HG03457 (cell line): ENCODE results near the gene NCS1.
"Not testable (repeated sequence)": the region's sequence is repeated elsewhere in the genome, so short reads cannot be mapped to it uniquely, and the experiment has no call there.

ENCODE experiments used
- ATAC-seq: cut with Tn5 transposase; IDR thresholded peaks from one replicate; pipeline ENCODE4 v1.9.1; 2021; ENCODE audit warnings: moderate number of reproducible peaks; ENCODE audit not compliant: unreplicated experiment

Gene NCS1

GRCh38 chr9:130259044-130259443, 86.8 kb downstream of the NCS1 start:
- no peak for ATAC-seq

- no peak for ATAC-seq
These were observed 88.9 kb downstream of the NCS1 start for GRCh38 chr9:130260816-130261765.

- ATAC-seq: no peak
These were observed 90.0 kb downstream of the NCS1 start for GRCh38 chr9:130262061-130262745.

GRCh38 chr9:130262771-130263170, 90.6 kb downstream of the NCS1 start:
- ATAC-seq: no peak

GRCh38 chr9:130263601-130264413, 91.6 kb downstream of the NCS1 start:
- no peak for ATAC-seq

- no peak for ATAC-seq
These were observed 92.5 kb downstream of the NCS1 start for GRCh38 chr9:130264414-130265350.

- no peak for ATAC-seq
These were observed 93.4 kb downstream of the NCS1 start, which contains the start of gene HMCN2 for GRCh38 chr9:130265431-130266235. Gene HMCN2 (plus strand): TSS chr9:130265760. CDS start chr9:130265879, 119 bp downstream.

GRCh38 chr9:130266236-130267098, 94.3 kb downstream of the NCS1 start:
- ATAC-seq: no peak

- no peak for ATAC-seq
These were observed 95.7 kb downstream of the NCS1 start for GRCh38 chr9:130267930-130268329.

- ATAC-seq: no peak
These were observed 96.5 kb downstream of the NCS1 start for GRCh38 chr9:130268521-130269211.

GRCh38 chr9:130271473-130271872, 99.3 kb downstream of the NCS1 start:
- no peak for ATAC-seq

GRCh38 chr9:130275156-130275555, 103.0 kb downstream of the NCS1 start:
- ATAC-seq: no peak

GRCh38 chr9:130276121-130276520, 103.9 kb downstream of the NCS1 start:
- ATAC-seq: no peak

- ATAC-seq: no peak
These were observed 104.8 kb downstream of the NCS1 start for GRCh38 chr9:130276955-130277354.

GRCh38 chr9:130277525-130277924, 105.3 kb downstream of the NCS1 start:
- ATAC-seq: not testable (repeated sequence)

GRCh38 chr9:130283539-130284248, 111.5 kb downstream of the NCS1 start:
- ATAC-seq: no peak

- ATAC-seq: no peak
These were observed 112.0 kb downstream of the NCS1 start for GRCh38 chr9:130284249-130284625.
